COLO829 (cell line): ENCODE results near the gene FFAR1.
"Not testable (repeated sequence)": the region's sequence is repeated elsewhere in the genome, so short reads cannot be mapped to it uniquely, and the experiment has no call there.

Experiments
- DNase-seq: peaks from one replicate; pipeline ENCODE4 v3.0.0; 2012; ENCODE audit warnings: low spot score

Gene FFAR1

GRCh38 chr19:35362261-35363000 lies 14.7 kb downstream of the FFAR1 start:
- DNase-seq, result no peak

GRCh38 chr19:35363001-35363590 lies 15.4 kb downstream of the FFAR1 start:
- DNase-seq, result no peak

GRCh38 chr19:35363711-35364425 lies 16.2 kb downstream of the FFAR1 start:
- DNase-seq, result no peak

- DNase-seq, result no peak
These were observed 17.6 kb downstream of the FFAR1 start for GRCh38 chr19:35365303-35365702.

- DNase-seq, result no peak
These were observed 20.7 kb downstream of the FFAR1 start for GRCh38 chr19:35368378-35368777.

GRCh38 chr19:35369522-35369921 lies 21.8 kb downstream of the FFAR1 start:
- no peak for DNase-seq

- DNase-seq, result no peak
These were observed 23.0 kb downstream of the FFAR1 start, which contains the start of gene GPR42 for GRCh38 chr19:35370722-35371121. GPR42 (plus strand) TSS chr19:35371068; CDS start chr19:35371360, 292 bp downstream.

- DNase-seq, result no peak
These were observed 25.8 kb downstream of the FFAR1 start for GRCh38 chr19:35373492-35373891.

- not testable (repeated sequence) for DNase-seq
These were observed 26.3 kb downstream of the FFAR1 start for GRCh38 chr19:35374031-35374430.

GRCh38 chr19:35375505-35376307 lies 28.0 kb downstream of the FFAR1 start:
- DNase-seq, result no peak

- DNase-seq, result no peak
These were observed 30.0 kb downstream of the FFAR1 start for GRCh38 chr19:35377656-35378055.

GRCh38 chr19:35378356-35378755 lies 30.7 kb downstream of the FFAR1 start:
- no peak for DNase-seq

GRCh38 chr19:35379545-35379944 lies 31.8 kb downstream of the FFAR1 start:
- not testable (repeated sequence) for DNase-seq

- no peak for DNase-seq
These were observed 32.3 kb downstream of the FFAR1 start for GRCh38 chr19:35379992-35380391.

- DNase-seq, result no peak
These were observed 32.9 kb downstream of the FFAR1 start for GRCh38 chr19:35380450-35381124.

GRCh38 chr19:35381318-35381717 lies 33.6 kb downstream of the FFAR1 start:
- DNase-seq, result no peak

GRCh38 chr19:35381926-35382325 lies 34.2 kb downstream of the FFAR1 start:
- no peak for DNase-seq

- no peak for DNase-seq
These were observed 35.8 kb downstream of the FFAR1 start for GRCh38 chr19:35383536-35383935.

GRCh38 chr19:35388277-35389054 lies 40.8 kb downstream of the FFAR1 start:
- DNase-seq, result peak; percentile 58

GRCh38 chr19:35389192-35389861 lies 41.6 kb downstream of the FFAR1 start:
- DNase-seq, result peak; percentile 18
